HCT116 (cell line): ENCODE measurements around the gene SLC17A1. TPM values are rescaled to one million over a fixed set of nuclear protein-coding genes. Genes with fewer than 3 reads are reported as not detected.

Source experiments
- ATAC-seq: fragments of 200-7000 bp; cut with Tn5 transposase; 2 replicates; pipeline ENCODE4 v1.9.1; 2020; ENCODE audit warnings: mild to moderate bottlenecking, moderate library complexity
- BruUV-seq: library from RNA; stranded (reverse); fragments of 400-500 nt; replicated peaks from 2 replicates; lab custom pipeline; 2021; lab: Mats Ljungman, UMichigan
- CTCF ChIA-PET: fragments of 300-600 bp; sonication (Branson Sonifier 250); formaldehyde crosslinking; loops from one replicate; lab custom pipeline; 2021; ENCODE audit warnings: antibody characterized with exemption; lab: Charles Lee
- POLR2A ChIA-PET: fragments of 300-600, 350-600 bp; sonication (Branson Sonifier 250); formaldehyde crosslinking; loops from one replicate; lab custom pipeline; 2021; ENCODE audit warnings: antibody characterized with exemption; lab: Charles Lee
- RAD21 ChIA-PET, 2 experiments: fragments of 300-600 bp; sonication (Branson Sonifier 250); formaldehyde crosslinking; loops; one replicate each; lab custom pipeline; 2023; ENCODE audit warnings: low total read pairs in 2 of 2; ENCODE audit not compliant: uncharacterized antibody in 2 of 2, unreplicated experiment in 2 of 2, low non-redundant PET in 1 of 2; lab: Charles Lee
- DNase-seq: peaks from one replicate; pipeline ENCODE4 v3.0.0-alpha.2; 2010; ENCODE audit warnings: low read depth, low spot score
- H2AFZ ChIP-seq: fragments of 200-600 bp; shearing (Covaris generic), sonication (generic); 2 replicates; pipeline ENCODE4 v1.6.1; 2017; ENCODE audit warnings: low read depth, mixed run types, mixed read lengths, antibody characterized with exemption, low read length; ENCODE audit not compliant: poor library complexity, severe bottlenecking
- H3K27ac ChIP-seq: 2 replicates; pipeline ENCODE4 v1.5.1; 2012; ENCODE audit warnings: low read depth, low read length
- H3K27me3 ChIP-seq: fragments of 200-600 bp; sonication (generic); 2 replicates; pipeline ENCODE4 v1.6.1; 2016; ENCODE audit warnings: mixed run types, low read length, mixed read lengths; ENCODE audit not compliant: insufficient read depth
- H3K36me3 ChIP-seq, 2 experiments: fragments of 200-500 bp in 1 of 2; fragments of 200-600 bp in 1 of 2; sonication (Bioruptor generic) in 1 of 2; sonication (generic) in 1 of 2; 2 replicates each; pipeline versions ENCODE4 v1.5.1 to v1.6.1; 2014 to 2016; ENCODE audit warnings: low read length in 2 of 2, inconsistent platforms in 1 of 2, mixed read lengths in 1 of 2, mixed run types in 1 of 2; ENCODE audit not compliant: insufficient read depth in 2 of 2, control insufficient read depth in 1 of 2
- H3K4me1 ChIP-seq, 2 experiments: fragments of 200-600 bp in 1 of 2; sonication (generic) in 1 of 2; 2 replicates each; pipeline versions ENCODE4 v1.5.1 to v1.6.1; 2012 to 2017; ENCODE audit warnings: low read length in 2 of 2, inconsistent platforms in 1 of 2, mild to moderate bottlenecking in 1 of 2, mixed read lengths in 1 of 2, mixed run types in 1 of 2, moderate library complexity in 1 of 2; ENCODE audit not compliant: insufficient read depth in 2 of 2, control insufficient read depth in 1 of 2
- H3K4me2 ChIP-seq: fragments of 200-600 bp; sonication (generic); 2 replicates; pipeline ENCODE4 v1.6.1; 2017; ENCODE audit warnings: mixed run types, low read length, mixed read lengths
- H3K4me3 ChIP-seq, 2 experiments: fragments of 200-600 bp in 1 of 2; sonication (generic) in 1 of 2; replicated peaks in 1 of 2; 2 replicates each; pipeline ENCODE4 v1.5.1; 2011 to 2016; ENCODE audit warnings: low read length in 2 of 2, control low read depth in 1 of 2, low read depth in 1 of 2, mild to moderate bottlenecking in 1 of 2, mixed read lengths in 1 of 2, mixed run types in 1 of 2
- H3K79me2 ChIP-seq: fragments of 200-600 bp; sonication (generic); 2 replicates; pipeline ENCODE4 v1.6.1; 2017; ENCODE audit warnings: mild to moderate bottlenecking, mixed run types, low read length, moderate library complexity, mixed read lengths; ENCODE audit not compliant: insufficient read depth
- H3K9ac ChIP-seq: fragments of 200-600 bp; sonication (generic); 2 replicates; pipeline ENCODE4 v1.6.1; 2016; ENCODE audit warnings: low read length, mixed read lengths
- H3K9me2 ChIP-seq: fragments of 200-600 bp; sonication (generic), shearing (Covaris generic); 2 replicates; pipeline ENCODE4 v1.6.1; 2017; ENCODE audit warnings: mixed run types, mild to moderate bottlenecking, moderate library complexity; ENCODE audit not compliant: insufficient read depth
- H3K9me3 ChIP-seq, 2 experiments: fragments of 200-500 bp in 1 of 2; fragments of 200-600 bp in 1 of 2; sonication (Bioruptor generic) in 1 of 2; sonication (generic) in 1 of 2; 2 replicates each; pipeline ENCODE4 v1.6.1; 2014 to 2017; ENCODE audit warnings: low read length in 2 of 2, mixed read lengths in 2 of 2, inconsistent platforms in 1 of 2, low read depth in 1 of 2, mild to moderate bottlenecking in 1 of 2, mixed run types in 1 of 2, moderate library complexity in 1 of 2; ENCODE audit not compliant: control insufficient read depth in 1 of 2, insufficient read depth in 1 of 2
- H4K20me1 ChIP-seq: fragments of 200-600 bp; sonication (generic), shearing (Covaris generic); 2 replicates; pipeline ENCODE4 v1.6.1; 2017; ENCODE audit warnings: mixed run types, mild to moderate bottlenecking, moderate library complexity; ENCODE audit not compliant: insufficient read depth
- CEBPB ChIP-seq: IDR thresholded peaks from 2 replicates; pipeline ENCODE4 v1.6.1; 2012; ENCODE audit warnings: low read depth
- EGR1 ChIP-seq: IDR thresholded peaks from 2 replicates; pipeline ENCODE4 v1.6.1; 2012; ENCODE audit warnings: low read depth
- intact Hi-C: fragments of 100-400 bp; cut with micrococcal nuclease; formaldehyde crosslinking; loops from 2 replicates; pipeline ENCODE4 v1.10.0; 2022
- total RNA-seq: library from RNA; stranded (reverse); gene quantifications from one replicate; pipeline ENCODE4 v1.2.1, GENCODE V29; 2021; ENCODE audit not compliant: unreplicated experiment

SLC17A1 gene
- total RNA-seq, 1 experiment from 2014 or later = not detected

- POLR2A ChIA-PET = no interaction called here
- H2AFZ ChIP-seq = no peak overlapping the region
- TF ChIP-seq EGR1 = no peak
- H3K9me2 ChIP-seq = no peaks in the 10 kb centered on the region
- H3K4me1 ChIP-seq = no peaks in the 10 kb centered on the region
- no peaks in the 10 kb centered on the region for H3K27me3 ChIP-seq
- H3K9ac ChIP-seq = no peak overlapping the region
- BruUV-seq = no TSS peak
- no peaks in the 10 kb centered on the region for H3K36me3 ChIP-seq
- H3K27ac ChIP-seq = no peak overlapping the region
- no peaks in the 10 kb centered on the region for H3K9me3 ChIP-seq
- no peak overlapping the region for H3K4me3 ChIP-seq
- RAD21 ChIA-PET = no interaction called here
- no peaks in the 10 kb centered on the region for H3K79me2 ChIP-seq
- intact Hi-C loops = no loop called here
- no peak overlapping the region for H3K4me2 ChIP-seq
- no peaks in the 10 kb centered on the region for H4K20me1 ChIP-seq
- ATAC-seq (no peak), DNase-seq (no peak)
- CTCF ChIA-PET = no interaction called here
Observed at GRCh38 chr6:25781134-25781533, 50.7 kb downstream of the SLC17A1 start.

- ChIA-PET POLR2A (no interaction called here), RAD21 (no interaction called here), CTCF (no interaction called here)
- H3K9ac ChIP-seq = no peak overlapping the region
- no peak overlapping the region for H3K27ac ChIP-seq
- H3K9me2 ChIP-seq = no peaks in the 10 kb centered on the region
- H3K36me3 ChIP-seq = no peaks in the 10 kb centered on the region
- TF ChIP-seq CEBPB = no peak
- H3K4me3 ChIP-seq = no peak overlapping the region
- H3K27me3 ChIP-seq = no peaks in the 10 kb centered on the region
- no peaks in the 10 kb centered on the region for H3K9me3 ChIP-seq
- H4K20me1 ChIP-seq = no peaks in the 10 kb centered on the region
- no peak overlapping the region for H2AFZ ChIP-seq
- H3K4me1 ChIP-seq = no peaks in the 10 kb centered on the region
- no peak for ATAC-seq
- DNase-seq = no peak
- intact Hi-C loops = no loop called here
- no TSS peak for BruUV-seq
- H3K79me2 ChIP-seq = no peaks in the 10 kb centered on the region
- H3K4me2 ChIP-seq = no peak overlapping the region
Observed at GRCh38 chr6:25777856-25778649, 53.8 kb downstream of the SLC17A1 start.
